OCI-LY3 (cell line): ENCODE results near the gene IL2RG.

ENCODE experiments used
- CTCF ChIP-seq: fragments of 200-600, 300-600 bp; sonication (generic); IDR thresholded peaks from 2 replicates; pipeline ENCODE4 v1.5.1; 2014; ENCODE audit warnings: antibody characterized with exemption, low read length, low read depth
- EZH2phosphoT487 ChIP-seq: fragments of 200-600 bp; shearing (Covaris generic); IDR thresholded peaks from 2 replicates; pipeline ENCODE4 v1.6.1; 2018; ENCODE audit warnings: antibody characterized with exemption, mixed run types, low read depth

GRCh38 chrX:71128166-71128833, 16.9 kb upstream of the IL2RG start:
- TF ChIP-seq CTCF, result no peak
- TF ChIP-seq EZH2phosphoT487, result no peak
